ENCODE data around the gene KLK14.
A peak's percentile ranks its signal among the peaks of the same experiment; 100 is the strongest.

KLK14 gene, protein sequence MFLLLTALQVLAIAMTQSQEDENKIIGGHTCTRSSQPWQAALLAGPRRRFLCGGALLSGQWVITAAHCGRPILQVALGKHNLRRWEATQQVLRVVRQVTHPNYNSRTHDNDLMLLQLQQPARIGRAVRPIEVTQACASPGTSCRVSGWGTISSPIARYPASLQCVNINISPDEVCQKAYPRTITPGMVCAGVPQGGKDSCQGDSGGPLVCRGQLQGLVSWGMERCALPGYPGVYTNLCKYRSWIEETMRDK

DNA sequence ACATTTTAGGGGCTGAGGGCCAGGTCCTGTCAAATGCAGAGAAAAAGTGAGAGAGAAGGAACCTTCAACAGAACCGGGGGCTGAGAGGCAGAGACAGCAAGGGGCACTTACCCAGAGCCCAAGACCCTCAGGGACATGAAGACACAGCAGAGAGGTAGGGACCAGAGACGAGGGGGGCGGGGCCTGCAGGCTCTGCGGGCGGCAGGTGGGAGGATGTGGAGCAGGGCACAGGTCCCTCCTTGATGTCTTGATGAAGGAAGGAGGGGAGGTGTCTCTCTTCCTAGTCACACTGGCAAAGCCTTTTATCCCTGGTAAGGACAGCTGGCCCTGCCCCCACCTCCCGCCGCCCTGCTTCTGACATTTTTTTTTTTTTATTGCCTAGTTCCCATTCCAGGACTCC lies at the start of gene KLK14:
Gene KLK14 (minus strand): TSS at position 277 of the 400 bp plus-strand sequence. CDS start 273 bp downstream, at position 4.
- no peak for DNase-seq

DNA sequence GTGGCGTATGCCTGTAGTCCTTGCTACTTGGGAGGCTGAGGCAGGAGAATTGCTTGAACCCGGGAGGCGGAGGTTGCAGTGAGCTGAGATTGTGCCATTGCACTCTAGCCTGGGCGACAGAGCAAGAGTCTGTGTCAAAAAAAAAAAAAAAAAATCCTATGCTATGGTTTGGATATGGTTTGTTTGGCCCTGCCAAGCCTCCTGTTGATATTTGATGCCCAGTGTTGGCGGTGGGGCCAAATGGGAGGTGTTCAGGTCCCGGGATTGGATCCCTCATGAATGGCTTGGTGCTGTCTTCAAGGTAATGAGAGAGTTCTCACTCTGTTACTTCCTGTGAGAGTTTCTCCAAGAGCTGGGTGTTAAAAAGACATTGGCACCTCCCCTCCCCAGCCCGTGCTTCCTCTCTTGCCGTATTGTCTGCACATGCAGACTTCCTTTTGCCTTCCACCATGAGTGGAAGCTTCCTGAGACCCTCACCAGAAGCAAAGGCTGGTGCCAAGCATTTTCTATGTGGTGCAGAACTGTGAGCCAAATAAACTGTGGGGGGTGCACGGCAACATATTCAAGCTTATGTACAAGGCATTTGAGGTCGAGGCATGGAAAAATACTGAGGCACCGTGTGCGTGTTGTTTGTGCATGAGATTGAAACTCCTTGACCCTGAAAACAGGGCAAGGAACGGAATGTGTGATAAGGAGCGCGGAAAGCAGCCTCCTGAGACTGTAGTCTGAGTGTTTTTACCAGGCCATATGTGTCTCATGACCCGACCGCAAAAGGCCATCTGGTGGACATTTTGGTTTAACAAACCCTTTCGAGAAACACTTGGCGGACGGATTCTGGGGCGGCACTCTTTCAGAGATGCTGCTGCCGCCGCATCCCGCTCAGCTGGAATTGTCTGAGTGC lies 49.3 kb upstream of the KLK14 start:
- no peak for DNase-seq

DNA sequence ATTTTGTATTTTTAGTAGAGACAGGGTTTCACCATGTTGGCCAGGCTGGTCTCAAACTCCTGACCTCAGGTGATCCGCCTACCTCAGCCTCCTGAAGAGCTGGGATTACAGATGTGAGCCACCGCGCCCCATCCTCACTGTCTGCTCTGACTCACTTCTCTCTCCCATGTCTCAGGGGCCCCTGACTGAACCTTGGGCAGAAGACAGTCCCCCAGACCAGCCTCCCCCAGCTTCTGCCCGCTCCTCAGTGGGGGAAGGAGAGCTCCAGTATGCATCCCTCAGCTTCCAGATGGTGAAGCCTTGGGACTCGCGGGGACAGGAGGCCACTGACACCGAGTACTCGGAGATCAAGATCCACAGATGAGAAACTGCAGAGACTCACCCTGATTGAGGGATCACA lies 47.0 kb upstream of the KLK14 start:
- DNase-seq: no peak

DNA sequence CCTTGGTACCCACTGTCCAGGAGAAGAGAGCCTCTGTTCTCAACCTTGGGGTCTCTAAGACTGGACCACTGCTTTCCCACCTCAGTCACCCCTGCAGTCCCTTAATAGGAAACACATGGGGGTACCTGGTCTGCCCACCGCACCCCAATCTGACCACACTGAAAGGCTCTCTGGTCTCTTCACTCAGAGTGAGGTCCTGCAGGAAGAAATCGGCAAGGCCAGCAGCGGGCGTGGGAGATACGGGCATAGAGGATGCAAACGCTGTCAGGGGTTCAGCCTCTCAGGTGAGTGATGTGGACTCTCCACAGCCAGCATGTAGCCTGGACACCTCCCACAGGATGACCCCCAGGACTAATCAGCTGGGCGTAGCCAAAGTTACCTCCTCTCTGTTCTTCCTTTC lies 45.5 kb upstream of the KLK14 start:
- no peak for DNase-seq

DNA sequence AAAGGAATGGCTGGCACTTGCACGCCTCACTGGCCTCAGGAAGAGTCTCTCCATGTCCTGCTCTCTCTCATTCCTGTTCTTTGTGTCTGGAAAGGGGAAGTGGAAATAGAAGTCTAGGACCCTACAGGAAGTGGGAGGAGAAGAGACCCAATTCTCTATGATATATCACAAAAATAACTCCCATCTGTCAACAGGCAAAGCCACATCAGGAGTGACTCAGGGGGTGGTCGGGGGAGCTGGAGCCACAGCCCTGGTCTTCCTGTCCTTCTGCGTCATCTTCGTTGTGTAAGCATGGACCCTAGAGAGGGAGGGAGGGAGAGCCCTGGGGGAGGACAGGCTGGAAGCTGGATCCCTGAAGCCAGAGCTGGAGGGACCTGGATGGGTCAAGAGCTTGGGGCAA lies 45.1 kb upstream of the KLK14 start:
- DNase-seq: no peak

DNA sequence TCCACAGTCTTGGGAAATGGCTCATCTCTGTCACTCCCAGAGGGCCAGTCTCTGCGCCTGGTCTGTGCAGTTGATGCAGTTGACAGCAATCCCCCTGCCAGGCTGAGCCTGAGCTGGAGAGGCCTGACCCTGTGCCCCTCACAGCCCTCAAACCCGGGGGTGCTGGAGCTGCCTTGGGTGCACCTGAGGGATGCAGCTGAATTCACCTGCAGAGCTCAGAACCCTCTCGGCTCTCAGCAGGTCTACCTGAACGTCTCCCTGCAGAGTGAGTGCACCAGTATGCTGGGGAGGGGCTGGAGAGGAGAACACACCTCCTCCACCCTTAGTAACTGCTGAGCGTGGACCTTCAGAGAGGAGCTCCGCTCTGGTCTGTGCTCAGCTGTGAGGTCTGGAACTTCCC lies 44.3 kb upstream of the KLK14 start:
- DNase-seq: no peak

DNA sequence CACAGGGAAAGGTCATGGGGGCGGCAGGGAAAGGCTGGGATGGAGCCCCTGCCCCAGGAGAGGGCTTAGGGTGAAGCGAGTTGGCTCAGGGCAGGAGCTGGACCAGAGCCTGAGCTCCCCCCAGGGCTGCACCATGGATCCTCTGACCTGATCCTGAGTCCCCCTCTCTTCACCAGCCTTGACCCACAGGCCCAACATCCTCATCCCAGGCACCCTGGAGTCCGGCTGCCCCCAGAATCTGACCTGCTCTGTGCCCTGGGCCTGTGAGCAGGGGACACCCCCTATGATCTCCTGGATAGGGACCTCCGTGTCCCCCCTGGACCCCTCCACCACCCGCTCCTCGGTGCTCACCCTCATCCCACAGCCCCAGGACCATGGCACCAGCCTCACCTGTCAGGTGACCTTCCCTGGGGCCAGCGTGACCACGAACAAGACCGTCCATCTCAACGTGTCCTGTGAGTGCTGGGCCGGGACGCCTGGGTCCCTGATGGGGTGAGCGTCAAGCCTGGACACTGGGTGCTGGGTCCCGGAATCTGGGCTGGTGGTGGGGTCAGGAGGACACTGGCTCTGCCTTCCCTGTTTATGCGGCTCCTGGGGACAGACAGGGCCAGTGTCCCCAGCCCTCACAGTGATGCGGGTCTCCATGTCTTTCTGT lies 42.9 kb upstream of the KLK14 start:
- no peak for DNase-seq

DNA sequence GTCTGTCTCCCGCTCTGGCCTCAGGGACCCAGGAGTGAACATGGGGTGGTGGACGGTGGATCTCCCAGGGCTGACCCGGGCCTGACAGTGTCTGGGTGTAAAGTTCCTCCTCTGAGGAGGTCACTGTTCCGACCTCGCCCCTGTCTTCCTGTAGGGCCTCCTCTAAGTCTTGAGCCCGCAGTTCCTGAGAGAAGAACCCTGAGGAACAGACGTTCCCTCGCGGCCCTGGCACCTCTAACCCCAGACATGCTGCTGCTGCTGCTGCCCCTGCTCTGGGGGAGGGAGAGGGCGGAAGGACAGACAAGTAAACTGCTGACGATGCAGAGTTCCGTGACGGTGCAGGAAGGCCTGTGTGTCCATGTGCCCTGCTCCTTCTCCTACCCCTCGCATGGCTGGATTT lies 42.0 kb upstream of the KLK14 start, which contains the start of gene SIGLEC9:
Gene SIGLEC9 (plus strand): TSS at position 178 of the 400 bp plus-strand sequence. CDS start 69 bp downstream, at position 247.
- DNase-seq: no peak

DNA sequence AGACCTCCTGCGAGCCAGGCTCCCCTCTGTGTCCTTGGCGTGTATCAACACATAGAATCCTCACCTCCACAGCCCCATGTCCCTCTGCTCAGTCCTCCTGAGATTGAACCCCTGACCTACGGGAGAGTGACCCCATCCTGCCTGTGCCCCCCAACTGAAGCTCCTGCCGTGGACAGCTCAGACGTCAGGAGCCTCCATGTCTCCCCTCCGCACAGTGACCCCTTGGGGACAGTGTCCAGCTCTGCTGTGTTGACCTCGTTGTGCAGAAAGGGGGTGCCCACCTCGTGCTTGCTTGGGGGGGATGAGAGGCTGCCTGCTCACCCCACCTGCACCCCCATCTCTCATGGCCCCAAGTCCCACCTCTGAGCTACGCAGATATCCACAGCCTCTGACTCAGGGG lies 41.5 kb upstream of the KLK14 start:
- DNase-seq: no peak

DNA sequence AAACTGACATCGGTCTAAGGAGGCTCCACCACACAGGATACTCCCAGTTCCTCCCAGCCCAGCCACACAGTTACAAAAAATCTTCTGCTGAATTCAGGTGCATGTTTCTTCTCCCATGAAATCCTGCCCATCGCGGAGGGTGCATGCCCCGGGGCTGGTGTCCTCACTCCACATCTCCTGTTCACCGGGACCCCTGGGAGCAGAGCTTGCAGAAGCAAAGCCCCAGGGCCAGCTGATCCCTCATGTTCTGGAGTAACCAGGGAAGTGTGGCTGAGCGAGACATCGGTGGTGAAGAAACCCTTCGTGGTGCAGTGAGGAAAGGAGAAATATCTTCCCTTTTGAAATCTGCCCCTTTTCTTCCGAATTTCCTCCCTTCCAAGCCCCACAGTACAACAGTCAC lies 41.1 kb upstream of the KLK14 start:
- DNase-seq: no peak

DNA sequence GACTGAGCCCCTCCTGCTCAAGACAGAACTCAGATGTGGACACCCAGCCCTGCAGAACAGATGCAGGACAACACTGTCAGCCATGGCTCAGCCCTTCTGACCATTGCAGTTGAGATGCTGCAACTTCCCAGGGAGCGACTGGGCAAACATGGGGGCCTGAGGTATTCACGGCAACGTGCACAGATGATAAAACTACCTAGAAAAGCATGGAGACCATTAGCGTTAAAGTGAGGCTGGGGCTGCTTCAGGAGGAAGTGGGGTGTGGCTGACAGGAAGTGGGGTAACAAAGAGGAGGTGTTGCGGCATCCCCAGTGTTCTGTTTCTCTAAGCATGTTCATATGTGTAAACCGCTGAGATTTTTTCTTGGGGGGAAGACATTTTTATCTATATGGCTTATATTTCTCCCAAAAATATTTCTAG lies 40.7 kb upstream of the KLK14 start:
- peak; percentile 25 to 35 for DNase-seq

DNA sequence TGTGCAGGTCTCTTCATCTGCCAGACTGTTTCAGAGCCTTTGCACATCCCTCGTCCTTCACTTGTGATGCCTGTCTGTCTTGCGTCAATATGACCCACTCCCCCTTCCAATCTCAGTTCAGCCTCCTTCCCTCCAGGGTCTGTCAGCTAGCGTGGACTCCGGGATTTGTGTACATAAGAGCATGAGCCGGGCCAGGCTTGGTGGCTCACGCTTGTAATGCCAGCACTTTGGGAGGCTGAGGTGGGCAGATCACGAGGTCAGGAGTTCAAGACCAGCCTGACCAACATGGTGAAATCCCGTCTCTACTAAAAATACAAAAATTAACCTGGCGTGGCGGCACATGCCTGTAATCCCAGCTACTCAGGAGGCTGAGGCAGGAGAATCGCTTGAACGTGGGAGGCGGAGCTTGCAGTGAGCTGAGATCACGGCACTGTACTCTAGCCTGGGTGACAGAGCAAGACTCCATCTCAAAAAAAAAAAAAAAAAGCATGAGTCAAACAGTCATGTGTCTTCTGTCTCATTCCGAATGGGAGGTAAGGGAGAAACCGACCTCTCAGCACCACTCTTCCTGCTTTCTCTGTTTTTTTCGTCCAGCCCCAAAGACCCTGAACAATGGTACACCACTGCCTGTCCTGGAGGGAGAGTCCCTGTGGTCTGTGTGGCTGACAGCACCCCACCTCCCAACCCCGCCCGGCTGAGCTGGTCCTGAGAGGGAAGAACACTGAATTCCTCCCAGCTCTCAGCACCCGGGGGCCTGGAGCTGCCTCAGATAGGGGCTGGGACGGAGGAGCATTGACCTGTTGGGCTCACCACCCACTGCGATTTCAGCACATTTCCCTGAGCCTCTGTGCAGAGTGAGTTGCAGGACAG lies 39.7 kb upstream of the KLK14 start:
- DNase-seq: no peak

DNA sequence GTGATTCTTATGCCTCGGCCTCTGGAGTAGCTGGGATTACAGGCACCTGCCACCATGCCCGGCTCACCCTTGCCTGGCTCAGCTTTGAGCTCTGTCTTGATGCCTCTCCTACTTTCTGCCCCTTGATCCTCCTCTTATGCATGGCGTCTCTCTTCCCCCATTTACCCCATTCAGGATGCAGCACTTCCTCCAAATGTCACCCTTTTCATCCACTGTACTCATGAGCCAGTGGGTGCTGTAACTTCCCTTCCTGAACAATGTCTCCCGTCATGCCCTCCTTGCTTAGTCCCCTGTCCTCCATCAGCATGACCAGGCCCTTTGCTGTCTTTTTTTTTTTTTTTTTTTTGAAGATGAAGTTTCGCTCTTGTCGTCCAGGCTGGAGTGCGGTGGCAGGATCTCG lies 38.6 kb upstream of the KLK14 start:
- no peak for DNase-seq

DNA sequence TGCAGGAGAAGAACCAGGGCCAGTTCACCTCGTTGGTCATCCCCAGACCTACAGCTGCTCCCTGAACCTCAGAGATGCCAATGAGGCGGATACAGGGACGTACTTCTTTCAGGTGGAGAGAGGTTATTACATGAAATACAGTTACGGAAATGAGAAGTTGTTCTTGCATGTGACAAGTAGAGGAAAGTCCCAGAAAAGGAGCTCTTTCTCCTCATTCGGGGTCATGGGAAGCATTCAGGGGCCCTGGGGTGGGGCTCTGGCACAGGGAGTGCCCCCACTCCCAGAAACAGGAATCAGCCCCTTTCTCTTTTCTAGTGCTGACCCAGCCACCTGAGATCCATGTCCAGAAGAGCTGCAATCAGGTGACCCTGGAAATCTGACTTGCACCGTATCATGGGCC lies 37.5 kb upstream of the KLK14 start:
- DNase-seq: no peak

DNA sequence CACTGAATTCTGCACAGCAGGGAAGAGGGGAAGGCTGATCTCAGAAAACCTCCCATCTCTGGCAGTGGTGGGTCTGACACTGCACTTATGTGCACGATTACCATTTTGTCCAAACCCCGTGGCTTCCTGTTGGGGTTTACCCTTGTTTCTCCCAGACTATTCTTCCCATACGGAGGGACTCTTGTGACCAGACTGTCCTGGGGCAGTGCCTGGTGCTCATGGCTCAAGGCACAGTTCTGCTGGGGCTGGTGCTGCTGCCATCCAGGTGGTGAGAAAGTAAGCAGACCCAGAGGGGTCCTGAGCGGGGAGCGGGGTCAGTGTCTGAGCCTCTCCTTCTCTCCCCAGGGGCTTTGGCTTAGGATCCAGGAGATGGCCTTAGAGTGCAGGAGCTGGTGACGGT lies 36.9 kb upstream of the KLK14 start:
- no peak for DNase-seq

DNA sequence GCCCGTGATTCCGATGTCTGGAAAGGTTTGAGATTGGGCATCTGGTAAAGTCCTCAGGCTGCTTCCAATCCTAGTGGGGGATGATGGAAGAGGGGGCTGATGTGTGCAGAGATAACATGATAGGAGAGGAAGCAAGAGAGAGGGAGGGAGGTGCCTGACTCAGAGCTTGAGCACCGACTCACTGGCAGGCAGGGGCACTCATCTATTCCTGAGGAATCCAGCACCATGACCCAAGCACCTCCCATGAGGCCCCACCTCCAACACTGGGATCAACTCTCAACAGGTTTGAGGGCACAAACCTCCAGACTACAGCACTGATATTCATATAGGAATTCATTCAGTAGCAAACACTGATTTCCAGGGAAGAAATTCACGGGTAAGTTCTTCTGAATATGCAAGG lies 36.4 kb upstream of the KLK14 start:
- DNase-seq: no peak

DNA sequence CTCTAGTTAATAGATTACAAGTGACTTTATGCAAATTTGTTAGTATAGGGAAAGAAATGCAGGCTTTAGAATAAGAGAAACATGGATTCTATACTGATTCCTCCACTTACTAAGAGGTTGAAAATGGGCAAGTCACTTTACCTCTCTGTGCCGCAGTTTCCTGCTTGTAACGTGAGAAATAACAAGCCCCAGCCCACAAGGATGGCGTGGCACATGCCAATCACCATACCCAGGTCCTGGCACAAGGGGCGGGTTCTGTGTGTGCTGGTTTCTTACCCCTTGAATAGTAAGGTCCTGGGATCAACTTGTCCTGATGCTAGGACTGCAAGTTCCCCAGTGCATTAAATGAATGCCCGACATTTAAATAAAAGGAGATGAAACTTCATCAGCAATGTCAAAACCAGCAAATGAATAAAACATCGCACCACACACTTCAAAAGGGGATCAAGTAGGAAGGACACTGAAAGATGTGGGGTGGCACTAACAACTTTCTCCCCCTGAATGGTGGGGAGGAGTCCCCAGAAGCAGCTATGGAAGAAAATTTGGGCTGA lies 34.1 kb upstream of the KLK14 start:
- no peak for DNase-seq

DNA sequence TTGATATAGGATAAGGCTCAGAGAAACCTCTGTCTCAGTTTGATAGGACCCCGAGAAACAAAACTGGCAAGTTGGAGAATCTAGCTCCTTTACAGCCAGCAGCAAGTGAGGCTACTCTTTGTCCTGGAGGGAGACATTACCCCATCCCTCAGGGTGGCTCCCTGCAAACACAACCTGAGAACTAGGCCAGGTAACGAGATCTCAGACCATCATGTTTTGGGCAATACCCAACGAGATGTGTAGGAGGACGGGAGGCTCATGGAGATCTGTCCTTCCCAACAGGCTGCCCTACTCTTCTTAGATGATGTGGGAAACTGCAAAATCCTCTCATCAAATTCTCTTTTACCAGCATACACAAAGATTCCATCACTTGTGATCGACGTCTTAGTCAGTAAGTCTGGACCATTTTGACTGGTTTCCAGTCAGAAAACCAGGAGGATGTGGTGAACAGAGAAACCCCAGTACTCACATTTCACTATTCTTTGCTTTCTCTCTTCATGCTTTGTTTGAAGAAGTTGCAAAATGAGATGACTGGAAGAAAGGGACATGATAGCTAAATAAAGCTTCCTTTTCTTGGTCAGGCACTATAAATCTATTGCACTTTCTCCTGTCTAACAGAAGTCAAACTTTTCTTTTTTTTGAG lies 31.5 kb upstream of the KLK14 start:
- no peak for DNase-seq

DNA sequence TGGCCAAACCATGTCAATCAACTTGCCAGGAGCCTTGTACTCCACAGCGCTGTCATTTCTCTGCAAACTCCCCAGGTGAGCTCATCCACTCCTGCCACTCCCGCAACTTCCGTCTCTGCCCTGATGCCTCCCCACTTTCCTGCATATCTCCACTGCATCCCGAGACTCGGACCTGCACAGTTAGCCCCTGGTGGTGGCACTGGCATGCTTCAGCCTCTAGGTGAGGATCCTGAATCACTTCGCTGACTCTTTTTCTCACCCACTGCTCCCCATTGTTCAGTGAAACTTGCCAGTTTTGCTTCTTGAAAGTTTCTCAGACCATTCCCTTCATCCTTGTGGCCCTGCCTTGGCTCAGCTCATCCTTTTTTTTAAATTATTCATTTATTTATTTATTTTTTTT lies 28.9 kb upstream of the KLK14 start:
- no peak for DNase-seq

DNA sequence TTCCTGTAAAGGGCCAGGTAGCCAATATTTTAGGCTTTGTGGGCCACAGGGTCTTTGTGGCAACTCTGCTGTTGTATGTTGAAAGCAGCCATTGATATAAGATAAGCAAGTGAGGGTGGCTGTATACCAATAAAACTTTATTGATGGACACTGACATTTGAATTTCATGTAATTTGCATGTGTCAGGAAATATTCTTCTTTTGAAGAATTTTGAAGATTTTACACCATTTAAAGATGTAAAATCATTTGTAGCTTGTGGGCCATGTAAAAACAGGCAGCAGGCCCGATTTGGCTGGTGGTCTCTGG lies 27.9 kb upstream of the KLK14 start:
- no peak for DNase-seq

DNA sequence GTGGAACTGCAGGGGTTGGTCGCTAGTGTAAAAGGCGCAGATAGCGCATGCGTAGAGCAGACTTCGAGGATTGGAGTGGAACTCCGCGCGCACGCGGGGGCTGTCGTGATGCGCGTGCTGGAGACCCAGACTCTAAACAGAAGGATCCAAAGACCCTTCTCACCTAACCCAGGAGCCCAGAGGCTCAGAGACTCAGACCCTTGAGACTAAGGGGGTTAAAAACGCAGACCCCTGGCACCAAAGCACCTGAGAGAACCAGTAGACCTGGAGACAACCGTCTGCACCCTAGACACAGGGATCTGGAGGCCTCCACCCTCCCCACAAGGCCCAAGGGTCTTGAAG lies 26.1 kb upstream of the KLK14 start:
- DNase-seq: no peak

Measured in activated CD4-positive, alpha-beta T cell treated with anti-CD3 and anti-CD28 coated beads for 4 hours (primary cell).